AG09309 (cell line): ENCODE data around the gene DNAJC6.
A peak's percentile ranks its signal among the peaks of the same experiment; 100 is the strongest.

Source experiments
- DNase-seq: peaks from one replicate; pipeline ENCODE4 v3.0.0-alpha.2; 2010; ENCODE audit warnings: low read depth
- H3K4me3 ChIP-seq: 2 replicates; pipeline ENCODE4 v1.5.1; 2011; ENCODE audit warnings: mild to moderate bottlenecking, low read depth, low read length, moderate library complexity; ENCODE audit not compliant: control insufficient read depth
- CTCF ChIP-seq: IDR thresholded peaks from 2 replicates; pipeline ENCODE4 v1.5.1; 2011; ENCODE audit warnings: mild to moderate bottlenecking, low read depth, low read length, inconsistent platforms; ENCODE audit not compliant: insufficient read depth, control insufficient read depth; ENCODE audit errors: missing control alignments

DNAJC6 gene

DNA sequence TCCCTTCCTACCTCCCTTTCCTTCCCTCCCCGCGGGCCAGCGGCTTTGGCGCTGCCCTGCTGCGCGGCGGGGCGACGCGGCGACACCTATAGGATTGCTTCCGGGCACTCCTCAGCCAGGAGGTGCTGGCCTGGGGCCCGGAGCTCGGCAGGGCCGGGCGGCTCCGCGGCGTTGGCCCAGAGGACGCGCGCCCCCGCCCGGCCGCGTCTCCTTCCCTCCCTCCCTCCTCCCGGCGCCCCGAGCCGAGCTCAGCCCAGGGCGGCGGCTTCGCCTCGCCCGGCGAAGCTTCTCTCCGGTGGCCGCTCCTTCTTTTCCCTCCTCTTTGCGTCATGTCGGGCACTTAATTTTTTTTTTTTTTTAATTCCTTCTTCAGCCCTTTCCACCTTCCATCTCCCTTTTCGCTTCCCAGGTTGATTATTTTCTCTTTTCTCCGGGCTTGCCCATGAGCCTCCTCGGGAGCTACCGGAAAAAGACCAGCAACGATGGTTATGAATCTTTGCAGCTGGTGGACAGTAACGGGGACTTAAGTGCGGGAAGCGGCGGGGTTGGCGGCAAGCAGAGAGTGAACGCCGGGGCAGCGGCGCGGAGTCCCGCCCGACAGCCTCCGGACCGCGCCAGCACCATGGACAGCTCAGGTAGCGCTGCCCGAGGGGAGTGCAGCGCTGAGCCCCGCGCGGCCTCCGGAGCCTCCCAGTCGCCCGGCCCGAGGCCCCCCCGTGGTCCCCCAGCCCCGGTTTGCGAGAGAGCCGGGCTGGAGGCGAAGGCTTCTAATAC, at the start of gene DNAJC6:
DNAJC6 (plus strand) TSS at position 240 of the 774 bp plus-strand sequence; CDS start at position 443, 203 bp downstream.
- peak within 1 kb of the TSS; percentile 51 for H3K4me3 ChIP-seq
- DNase-seq = no peak
- no peak for TF ChIP-seq CTCF

GRCh38 chr1:65259816-65260215, 49.5 kb upstream of the DNAJC6 start:
- no peak for TF ChIP-seq CTCF
- DNase-seq = no peak
- no peak overlapping the region for H3K4me3 ChIP-seq

DNA sequence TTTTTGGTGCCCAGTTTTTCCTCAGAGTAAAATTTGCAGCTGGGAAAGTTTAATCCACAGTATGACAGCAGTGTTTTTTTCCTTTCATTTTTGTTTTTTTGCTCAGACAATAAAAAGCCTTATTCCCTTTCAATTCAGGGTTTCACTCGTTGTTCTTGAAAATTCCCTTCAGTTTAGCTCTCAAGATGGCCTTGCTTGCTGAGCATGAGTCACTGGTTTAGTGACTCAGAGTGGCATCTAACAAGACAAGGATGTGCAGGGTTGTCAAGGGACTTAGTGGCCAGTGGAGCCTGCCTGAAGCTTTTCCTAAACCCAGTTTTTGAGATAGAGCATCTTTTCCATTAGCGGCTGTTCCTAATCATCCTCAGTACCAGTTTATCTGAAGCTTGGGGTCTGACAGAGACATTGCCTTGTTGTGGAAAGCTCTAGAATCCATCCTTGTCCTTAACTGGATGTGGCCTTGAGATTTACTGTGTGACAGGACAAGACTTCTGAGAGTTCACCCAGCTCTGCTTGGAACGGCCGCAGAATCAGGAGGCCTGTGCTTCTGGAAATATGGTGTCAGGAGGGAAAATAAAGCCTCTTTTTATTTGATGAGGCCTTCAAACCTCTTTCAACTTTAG, 48.4 kb upstream of the DNAJC6 start:
- TF ChIP-seq CTCF = no peak
- peak; percentile 53 for DNase-seq
- no peak overlapping the region for H3K4me3 ChIP-seq

- H3K4me3 ChIP-seq = no peak overlapping the region
- TF ChIP-seq CTCF = no peak
- no peak for DNase-seq
Measured at GRCh38 chr1:65263286-65263685, 46.1 kb upstream of the DNAJC6 start.

- peak overlapping the region; percentile 43 for H3K4me3 ChIP-seq
- TF ChIP-seq CTCF = no peak
- DNase-seq = no peak
Measured at GRCh38 chr1:65264197-65264929, 45.0 kb upstream of the DNAJC6 start.

- DNase-seq = no peak
- H3K4me3 ChIP-seq = peak overlapping the region; percentile 62
- TF ChIP-seq CTCF = no peak
Measured at GRCh38 chr1:65265296-65265650, 44.1 kb upstream of the DNAJC6 start.
